NT2/D1 (cell line): ENCODE measurements around the gene ARHGEF37.

Experiments
- YY1 ChIP-seq: IDR thresholded peaks from 2 replicates; pipeline ENCODE4 v1.6.1; 2011; ENCODE audit not compliant: insufficient read length, insufficient read depth
- ZNF274 ChIP-seq: IDR thresholded peaks from 2 replicates; pipeline ENCODE4 v1.6.1; 2011; ENCODE audit warnings: mild to moderate bottlenecking, low read depth, low read length

GRCh38 chr5:149596712-149597111, 15.4 kb downstream of the ARHGEF37 start:
- TF ChIP-seq ZNF274 (no peak), YY1 (no peak)
